Measurements from ENCODE around the gene TAF11L4.
"Not testable (repeated sequence)": the region's sequence is repeated elsewhere in the genome, so short reads cannot be mapped to it uniquely, and the experiment has no call there.

The TAF11L4 gene

DNA sequence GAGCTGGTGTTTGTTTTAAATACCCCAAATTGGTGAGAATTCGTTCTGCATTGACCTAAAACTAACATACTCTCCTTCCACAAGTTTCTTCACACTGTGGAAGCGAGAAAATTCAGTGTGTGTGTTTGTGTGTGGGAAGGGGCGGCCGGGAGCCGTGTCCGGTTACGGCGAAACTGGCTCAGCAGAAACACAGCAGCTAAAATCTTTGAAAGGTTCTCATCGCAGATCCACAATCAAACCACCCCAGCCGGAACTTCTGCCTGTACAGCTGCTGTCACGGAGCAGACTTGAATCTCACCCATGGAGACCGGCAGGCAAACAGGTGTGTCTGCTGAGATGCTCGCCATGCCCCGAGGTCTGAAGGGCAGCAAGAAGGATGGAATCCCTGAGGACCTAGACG, at the start of gene TAF11L4:
TAF11L4 (plus strand) TSS at position 301 of the 400 bp plus-strand sequence.
- DNase-seq (ENCODE audit: low read depth in 3 of 3), result not testable (repeated sequence)

DNA sequence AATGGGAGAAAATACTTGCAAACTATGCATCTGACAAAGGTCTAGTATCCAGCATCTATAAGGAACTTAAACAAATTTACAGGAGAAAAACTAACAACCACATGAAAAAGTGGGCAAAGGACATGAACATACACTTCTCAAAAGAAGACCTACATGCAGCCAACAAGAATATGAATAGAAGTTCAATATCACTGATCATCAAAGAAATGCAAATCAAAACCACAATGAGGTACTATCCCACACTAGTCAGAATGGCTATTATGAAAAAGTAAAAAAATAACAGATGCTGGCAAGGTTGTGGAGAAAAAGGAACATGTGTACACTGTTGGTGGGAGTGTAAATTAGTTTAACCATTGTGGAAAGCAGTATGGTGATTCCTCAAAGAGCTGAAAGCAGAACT, 46.5 kb upstream of the TAF11L4 start:
- DNase-seq (ENCODE audit: low read depth in 3 of 3), result not testable (repeated sequence)

DNA sequence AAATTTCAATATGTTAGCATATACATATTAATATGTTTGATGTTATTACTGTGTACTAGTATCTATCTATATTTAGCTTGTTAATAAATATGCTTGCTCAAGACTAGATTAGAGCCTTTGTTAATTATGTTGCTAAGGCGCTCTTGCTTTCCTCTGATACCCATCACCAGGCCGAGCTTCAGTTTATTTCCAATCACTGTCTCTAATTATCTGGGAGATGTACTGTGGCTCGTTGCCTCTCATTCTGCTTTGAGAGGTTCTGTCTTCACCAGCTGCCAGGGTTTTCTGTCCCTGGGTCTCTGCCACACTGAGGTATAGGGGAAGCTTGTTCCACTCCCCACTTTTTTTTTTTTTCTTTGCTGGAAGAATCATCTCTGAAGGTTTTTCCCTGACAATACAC, 44.6 kb upstream of the TAF11L4 start:
- DNase-seq (ENCODE audit: low read depth in 3 of 3), result no peak

DNA sequence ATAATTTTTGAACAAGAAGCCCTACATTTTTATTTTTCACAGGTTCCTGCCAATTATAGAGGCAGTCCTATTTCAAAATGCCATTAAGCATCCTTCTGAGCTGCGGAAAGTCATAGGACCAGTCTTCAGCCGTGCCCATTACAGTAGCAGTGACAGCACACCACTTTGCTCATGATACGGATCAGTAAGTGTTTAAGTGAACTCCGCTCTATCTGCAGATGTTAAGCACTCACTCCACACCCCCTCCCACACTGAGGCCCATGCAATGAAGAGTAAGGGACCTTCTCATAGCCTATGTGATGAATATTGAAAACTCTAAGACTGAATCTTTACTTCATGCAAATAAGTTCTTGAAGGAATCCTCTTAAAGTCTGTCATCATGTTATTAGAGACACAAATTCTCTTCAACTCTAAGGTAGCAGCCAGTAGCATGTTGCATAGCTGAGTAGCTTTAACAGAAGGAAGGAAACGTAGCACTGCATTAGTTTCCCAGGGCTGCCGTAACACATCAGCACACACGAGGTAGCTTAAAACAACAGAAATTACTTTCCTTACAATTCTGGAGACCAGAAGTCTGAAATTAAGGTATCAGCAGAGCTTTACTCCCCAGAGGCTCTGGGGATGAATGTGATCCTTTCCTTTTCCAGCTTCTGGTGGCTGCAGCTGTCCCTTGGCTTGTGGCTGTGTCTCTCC, 43.9 kb upstream of the TAF11L4 start:
- DNase-seq (ENCODE audit: low read depth in 3 of 3), result no peak

DNA sequence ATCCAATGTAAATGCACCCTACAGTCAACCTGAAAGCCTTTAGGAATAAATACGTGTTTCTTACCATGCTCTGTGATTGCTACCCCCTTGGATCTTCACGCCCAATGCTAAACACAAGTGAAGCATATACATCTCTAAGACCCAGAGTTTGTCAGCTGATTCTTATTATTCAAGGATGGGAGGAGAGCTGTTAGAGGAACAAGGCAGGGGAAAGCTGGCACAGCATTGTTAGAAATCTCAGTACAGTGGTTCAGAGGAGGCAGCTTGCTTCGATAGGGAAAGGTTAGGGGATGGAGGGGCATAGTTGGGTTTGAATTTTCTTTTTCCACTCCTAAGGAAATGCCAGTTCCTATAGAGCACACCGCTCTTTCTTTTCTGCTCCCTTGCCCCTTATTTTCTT, 40.2 kb upstream of the TAF11L4 start:
- no peak for DNase-seq (ENCODE audit: low read depth in 3 of 3)

DNA sequence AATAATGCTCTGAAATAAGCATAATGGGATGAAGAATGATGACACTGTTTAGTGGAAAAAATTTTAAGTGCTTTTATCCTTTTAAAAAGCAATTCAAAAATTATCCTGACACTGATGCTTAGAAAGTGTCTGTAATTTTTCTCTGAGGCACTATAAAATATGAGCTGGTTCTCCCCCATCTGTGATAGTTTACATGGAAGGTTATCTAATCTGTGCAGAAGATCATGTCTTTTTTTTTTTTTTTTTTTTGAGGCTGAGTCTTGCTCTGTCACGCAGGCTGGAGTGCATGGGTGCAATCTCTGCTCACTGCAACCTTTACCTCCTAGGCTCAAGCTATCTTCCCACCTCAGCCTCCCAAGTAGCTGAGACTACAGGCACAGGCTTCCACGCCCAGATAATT, 38.8 kb upstream of the TAF11L4 start:
- no peak for DNase-seq (ENCODE audit: low read depth in 3 of 3)

DNA sequence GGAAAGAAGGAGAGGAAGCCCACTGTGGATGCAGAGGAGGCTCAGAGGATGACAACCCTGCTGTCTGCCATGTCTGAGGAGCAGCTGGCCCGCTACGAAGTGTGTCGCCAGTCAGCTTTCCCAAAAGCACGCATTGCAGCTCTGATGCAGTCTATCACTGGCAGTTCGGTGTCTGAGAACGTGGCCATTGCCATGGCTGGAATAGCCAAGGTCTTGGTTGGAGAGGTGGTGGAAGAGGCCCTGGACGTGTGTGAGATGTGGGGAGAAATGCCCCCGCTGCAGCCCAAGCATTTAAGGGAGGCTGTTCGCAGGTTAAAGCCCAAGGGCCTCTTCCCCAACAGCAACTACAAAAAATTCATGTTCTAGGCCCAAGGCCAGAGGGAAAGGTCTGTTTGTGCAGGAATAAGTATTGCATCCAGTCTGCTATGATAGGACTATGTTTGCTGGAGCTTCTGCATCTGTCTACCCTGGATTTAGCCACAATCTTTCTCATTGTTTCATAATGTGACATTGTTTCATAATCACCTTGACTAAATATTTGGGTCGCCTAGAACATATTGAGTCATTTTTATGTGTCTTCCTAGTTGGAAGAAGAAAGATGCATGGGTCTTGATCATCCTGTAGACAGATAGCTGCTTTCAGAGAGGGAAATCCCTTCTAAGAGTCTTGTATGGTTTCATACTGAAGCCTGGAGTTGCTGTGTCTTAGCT, 35.0 kb upstream of the TAF11L4 start:
- not testable (repeated sequence) for DNase-seq (ENCODE audit: low read depth in 3 of 3)

DNA sequence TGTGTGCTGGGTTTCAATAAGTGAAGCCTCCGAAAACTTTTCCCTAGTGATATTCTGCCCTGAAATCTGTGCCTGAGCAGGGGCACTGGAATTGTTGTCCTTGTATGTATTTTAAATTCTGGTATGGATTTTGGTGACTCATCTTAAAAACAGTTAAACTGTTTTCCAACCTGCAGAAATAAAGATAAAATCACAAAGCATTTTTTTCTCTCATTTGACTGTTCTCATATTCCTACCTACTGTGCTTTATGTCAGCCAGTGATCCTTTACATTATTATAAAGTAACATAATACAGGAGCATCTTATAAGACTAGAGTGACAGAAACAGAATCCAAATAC, 34.5 kb upstream of the TAF11L4 start:
- DNase-seq (ENCODE audit: low read depth in 3 of 3), result no peak

DNA sequence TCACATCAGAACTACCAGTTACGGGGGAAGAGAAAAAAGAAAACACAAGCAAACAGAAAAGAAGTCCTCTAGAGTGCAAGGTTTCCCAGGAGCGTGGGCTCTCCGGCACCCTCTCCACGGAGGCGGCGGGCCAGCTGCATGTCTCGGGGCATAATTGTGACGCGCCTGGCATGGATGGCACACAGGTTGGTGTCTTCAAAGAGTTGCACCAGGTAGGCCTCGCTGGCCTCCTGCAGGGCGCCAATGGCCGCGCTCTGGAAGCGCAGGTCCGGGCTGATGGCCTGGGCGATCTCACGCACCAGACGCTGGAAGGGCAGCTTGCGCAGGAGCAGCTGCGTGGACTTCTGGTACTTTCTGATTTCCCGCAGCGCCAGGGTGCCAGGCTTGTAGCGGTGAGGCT, 30.3 kb upstream of the TAF11L4 start:
- not testable (repeated sequence) for DNase-seq (ENCODE audit: low read depth in 3 of 3)

DNA sequence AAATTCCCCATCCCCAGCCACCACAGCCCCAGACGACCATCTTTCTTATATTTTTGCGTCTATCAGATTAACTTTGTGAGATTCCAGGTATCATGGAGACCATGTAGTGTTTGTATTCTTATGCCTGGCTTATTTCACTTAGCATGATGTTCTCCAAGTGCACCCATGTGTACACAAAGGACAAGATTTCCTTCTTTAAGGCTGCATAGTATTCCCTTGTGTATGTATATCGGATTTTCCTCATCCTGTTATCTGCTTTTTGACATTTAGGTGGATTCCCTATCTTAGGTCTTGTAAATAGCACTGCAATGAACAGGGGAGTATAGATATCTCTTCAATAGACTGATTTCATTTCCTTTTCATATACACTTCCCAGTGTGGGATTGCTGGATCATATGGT, 28.8 kb upstream of the TAF11L4 start:
- DNase-seq (ENCODE audit: low read depth in 3 of 3), result no peak

DNA sequence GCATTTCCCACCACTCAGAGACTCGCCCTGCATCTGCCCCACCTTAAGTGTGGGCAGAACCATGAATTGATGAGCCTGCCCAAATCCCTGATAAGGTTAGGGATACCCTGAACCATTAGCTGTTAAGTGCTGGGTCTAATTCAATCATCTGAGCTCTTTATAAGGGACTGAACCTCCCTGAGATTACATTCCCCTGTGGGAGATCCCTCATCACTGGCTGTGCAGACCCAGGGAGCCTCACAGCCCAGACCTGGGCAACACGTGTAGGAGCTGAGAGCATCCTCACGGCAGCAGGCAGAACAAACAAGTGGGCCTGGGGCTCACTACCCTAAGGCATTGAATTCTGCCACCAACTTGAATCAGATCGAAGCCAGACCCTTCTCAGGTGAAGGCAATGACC, 24.2 kb upstream of the TAF11L4 start:
- DNase-seq (ENCODE audit: low read depth in 3 of 3), result no peak

DNA sequence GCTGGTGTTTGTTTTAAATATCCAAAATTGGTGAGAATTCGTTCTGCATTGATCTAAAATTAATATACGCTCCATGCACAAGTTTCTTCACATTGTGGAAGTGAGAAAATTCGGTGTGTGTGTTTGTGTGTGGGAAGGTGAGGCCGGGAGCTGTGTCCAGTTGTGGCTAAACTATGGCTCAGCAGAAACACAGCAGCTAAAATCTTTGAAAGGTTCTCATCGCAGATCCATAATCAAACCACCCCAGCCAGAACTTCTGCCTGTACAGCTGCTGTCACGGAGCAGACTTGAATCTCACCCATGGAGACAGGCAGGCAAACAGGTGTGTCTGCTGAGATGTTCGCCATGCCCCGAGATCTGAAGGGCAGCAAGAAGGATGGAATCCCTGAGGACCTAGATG, 23.7 kb upstream of the TAF11L4 start, which contains the start of gene TAF11L2:
TAF11L2 (plus strand) TSS at position 301 of the 400 bp plus-strand sequence.
- DNase-seq (ENCODE audit: low read depth in 3 of 3), result not testable (repeated sequence)

DNA sequence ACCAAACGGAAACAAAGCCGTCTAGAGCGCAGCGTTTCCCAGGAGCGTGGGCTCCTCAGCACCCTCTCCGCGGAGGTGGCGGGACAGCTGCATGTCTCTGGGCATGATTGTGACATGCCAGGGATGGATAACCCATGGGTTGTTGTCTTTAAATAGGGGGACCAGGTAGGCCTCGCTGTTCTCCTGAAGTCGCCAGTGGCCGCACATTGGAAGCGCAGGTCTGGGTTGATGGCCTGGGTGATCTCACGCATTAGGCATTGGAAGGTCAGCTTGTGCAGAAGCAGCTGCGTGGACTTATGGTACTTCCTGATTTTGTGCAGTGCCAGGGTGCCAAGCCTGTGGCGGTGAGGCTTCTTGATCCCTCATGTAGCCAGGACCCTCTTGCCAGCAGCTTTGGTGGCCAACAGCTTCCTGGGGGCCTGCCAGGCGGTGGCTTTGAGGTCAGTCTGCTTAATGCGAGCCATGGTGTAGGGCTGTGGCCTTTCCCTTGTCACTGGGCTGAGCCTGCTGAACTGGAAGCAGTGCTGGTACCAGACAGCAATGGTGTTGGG, 9.8 kb upstream of the TAF11L4 start:
- no peak for DNase-seq (ENCODE audit: low read depth in 3 of 3)

DNA sequence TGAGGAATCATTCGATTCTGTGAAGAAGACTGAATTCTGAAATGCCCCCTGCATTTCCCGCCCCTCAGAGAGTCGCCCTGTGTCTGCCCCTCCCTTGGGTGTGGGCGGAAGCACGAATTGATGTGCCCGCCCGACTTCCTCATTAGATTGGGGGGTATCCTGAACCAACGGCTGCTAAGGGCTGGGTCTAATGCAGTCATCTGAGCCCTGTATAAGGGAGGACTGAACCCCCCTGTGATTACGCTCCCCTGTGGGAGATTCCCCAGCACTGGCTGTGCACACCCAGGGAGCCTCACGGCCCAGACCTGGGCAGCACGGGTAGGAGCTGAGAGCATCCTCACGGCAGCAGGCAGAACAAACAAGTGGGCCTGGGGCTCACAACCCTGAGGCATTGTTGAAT, 4.1 kb upstream of the TAF11L4 start:
- DNase-seq (ENCODE audit: low read depth in 3 of 3), result not testable (repeated sequence)

DNA sequence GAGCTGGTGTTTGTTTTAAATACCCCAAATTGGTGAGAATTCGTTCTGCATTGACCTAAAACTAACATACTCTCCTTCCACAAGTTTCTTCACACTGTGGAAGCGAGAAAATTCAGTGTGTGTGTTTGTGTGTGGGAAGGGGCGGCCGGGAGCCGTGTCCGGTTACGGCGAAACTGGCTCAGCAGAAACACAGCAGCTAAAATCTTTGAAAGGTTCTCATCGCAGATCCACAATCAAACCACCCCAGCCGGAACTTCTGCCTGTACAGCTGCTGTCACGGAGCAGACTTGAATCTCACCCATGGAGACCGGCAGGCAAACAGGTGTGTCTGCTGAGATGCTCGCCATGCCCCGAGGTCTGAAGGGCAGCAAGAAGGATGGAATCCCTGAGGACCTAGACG, 3.5 kb upstream of the TAF11L4 start, which contains the start of gene TAF11L3:
TAF11L3 (plus strand) TSS at position 301 of the 400 bp plus-strand sequence.
- DNase-seq (ENCODE audit: low read depth in 3 of 3), result not testable (repeated sequence)

DNA sequence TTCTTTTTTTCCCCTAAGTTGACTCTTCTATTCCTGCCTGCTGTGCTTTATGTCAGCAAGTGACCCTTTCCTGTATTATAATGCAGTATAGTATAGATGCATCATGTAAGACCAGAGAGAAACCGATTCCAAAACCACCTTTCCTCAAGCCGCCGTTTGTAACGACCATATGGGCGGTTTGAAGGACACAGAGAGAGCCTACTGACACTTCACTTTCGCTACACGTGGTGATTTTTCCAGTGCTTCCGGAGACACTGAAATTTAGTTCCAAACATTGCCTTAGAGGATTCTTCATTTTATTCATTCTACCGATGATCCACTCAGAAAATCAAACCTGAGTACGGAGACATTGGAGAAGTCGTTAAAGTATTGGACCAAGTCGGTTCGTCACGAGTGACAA, 2.1 kb upstream of the TAF11L4 start:
- not testable (repeated sequence) for DNase-seq (ENCODE audit: low read depth in 3 of 3)

DNA sequence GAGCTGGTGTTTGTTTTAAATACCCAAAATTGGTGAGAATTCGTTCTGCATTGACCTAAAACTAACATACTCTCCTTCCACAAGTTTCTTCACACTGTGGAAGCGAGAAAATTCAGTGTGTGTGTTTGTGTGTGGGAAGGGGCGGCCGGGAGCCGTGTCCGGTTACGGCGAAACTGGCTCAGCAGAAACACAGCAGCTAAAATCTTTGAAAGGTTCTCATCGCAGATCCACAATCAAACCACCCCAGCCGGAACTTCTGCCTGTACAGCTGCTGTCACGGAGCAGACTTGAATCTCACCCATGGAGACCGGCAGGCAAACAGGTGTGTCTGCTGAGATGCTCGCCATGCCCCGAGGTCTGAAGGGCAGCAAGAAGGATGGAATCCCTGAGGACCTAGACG, 3.3 kb downstream of the TAF11L4 start, which contains the start of gene TAF11L5:
TAF11L5 (plus strand) TSS at position 301 of the 400 bp plus-strand sequence.
- not testable (repeated sequence) for DNase-seq (ENCODE audit: low read depth in 3 of 3)

DNA sequence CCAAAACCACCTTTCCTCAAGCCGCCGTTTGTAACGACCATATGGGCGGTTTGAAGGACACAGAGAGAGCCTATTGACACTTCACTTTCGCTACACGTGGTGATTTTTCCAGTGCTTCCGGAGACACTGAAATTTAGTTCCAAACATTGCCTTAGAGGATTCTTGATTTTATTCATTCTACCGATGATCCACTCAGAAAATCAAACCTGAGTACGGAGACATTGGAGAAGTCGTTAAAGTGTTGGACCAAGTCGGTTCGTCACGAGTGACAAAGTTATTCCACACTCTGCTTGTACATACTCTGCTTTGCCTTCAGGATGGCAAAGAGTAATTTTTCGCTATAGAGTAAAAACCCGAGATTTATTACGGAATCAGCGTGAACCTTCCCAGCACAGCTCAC, 4.9 kb downstream of the TAF11L4 start:
- DNase-seq (ENCODE audit: low read depth in 3 of 3), result not testable (repeated sequence)

DNA sequence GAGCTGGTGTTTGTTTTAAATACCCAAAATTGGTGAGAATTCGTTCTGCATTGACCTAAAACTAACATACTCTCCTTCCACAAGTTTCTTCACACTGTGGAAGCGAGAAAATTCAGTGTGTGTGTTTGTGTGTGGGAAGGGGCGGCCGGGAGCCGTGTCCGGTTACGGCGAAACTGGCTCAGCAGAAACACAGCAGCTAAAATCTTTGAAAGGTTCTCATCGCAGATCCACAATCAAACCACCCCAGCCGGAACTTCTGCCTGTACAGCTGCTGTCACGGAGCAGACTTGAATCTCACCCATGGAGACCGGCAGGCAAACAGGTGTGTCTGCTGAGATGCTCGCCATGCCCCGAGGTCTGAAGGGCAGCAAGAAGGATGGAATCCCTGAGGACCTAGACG, 6.8 kb downstream of the TAF11L4 start, which contains the start of gene TAF11L6:
TAF11L6 (plus strand) TSS at position 301 of the 400 bp plus-strand sequence.
- DNase-seq (ENCODE audit: low read depth in 3 of 3), result not testable (repeated sequence)

Data from stimulated activated CD4-positive, alpha-beta T cell treated with anti-CD3 and anti-CD28 coated beads, TNF-alpha, amount 100 ng/mL, for 48 hours (primary cell).